ENCODE data around the gene CAMTA1. TPM values are rescaled to one million over a fixed set of nuclear protein-coding genes. Genes with fewer than 3 reads are reported as not detected.
A peak's percentile ranks its signal among the peaks of the same experiment; 100 is the strongest.

Gene CAMTA1
- total RNA-seq, 1 donor from 2014 or later, result 47.9 TPM

DNA sequence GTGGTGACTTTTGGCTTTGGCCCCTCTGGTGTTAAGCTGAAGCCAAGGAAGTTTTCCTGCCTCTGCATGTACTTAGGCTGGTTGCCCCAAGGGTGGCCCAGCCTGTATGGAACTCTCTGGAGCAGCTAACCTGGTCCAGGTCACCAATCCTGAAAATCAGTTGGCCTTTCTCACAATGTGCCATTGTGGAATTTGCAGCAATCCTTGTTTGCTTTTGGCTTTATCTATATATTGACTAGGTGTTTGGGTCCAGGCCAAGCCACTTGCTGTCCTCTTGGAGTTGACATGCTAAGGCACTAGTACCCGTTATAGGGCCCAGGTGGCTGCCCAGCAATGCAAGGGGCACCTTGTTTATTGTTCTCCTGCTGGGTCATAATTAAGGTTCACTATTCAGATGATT is 124.6 kb downstream of the CAMTA1 start:
- Histone ChIP-seq H3K9me3 (peaks cover 3% of the 10 kb centered on the region), H3K4me3 (no peak overlapping the region), H3K27ac (no peak overlapping the region), H3K36me3 (no peaks in the 10 kb centered on the region), H3K4me1 (no peaks in the 10 kb centered on the region), H3K27me3 (ENCODE audit: low read depth) (peaks cover 4% of the 10 kb centered on the region)
- TF ChIP-seq, protein P1, sequence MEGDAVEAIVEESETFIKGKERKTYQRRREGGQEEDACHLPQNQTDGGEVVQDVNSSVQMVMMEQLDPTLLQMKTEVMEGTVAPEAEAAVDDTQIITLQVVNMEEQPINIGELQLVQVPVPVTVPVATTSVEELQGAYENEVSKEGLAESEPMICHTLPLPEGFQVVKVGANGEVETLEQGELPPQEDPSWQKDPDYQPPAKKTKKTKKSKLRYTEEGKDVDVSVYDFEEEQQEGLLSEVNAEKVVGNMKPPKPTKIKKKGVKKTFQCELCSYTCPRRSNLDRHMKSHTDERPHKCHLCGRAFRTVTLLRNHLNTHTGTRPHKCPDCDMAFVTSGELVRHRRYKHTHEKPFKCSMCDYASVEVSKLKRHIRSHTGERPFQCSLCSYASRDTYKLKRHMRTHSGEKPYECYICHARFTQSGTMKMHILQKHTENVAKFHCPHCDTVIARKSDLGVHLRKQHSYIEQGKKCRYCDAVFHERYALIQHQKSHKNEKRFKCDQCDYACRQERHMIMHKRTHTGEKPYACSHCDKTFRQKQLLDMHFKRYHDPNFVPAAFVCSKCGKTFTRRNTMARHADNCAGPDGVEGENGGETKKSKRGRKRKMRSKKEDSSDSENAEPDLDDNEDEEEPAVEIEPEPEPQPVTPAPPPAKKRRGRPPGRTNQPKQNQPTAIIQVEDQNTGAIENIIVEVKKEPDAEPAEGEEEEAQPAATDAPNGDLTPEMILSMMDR (IDR thresholded peaks at IDR 0.05), result no peak
- intact Hi-C loops (cut with DNase I), result no loop called here
- DNase-seq, result no peak
- ATAC-seq, result no peak

DNA sequence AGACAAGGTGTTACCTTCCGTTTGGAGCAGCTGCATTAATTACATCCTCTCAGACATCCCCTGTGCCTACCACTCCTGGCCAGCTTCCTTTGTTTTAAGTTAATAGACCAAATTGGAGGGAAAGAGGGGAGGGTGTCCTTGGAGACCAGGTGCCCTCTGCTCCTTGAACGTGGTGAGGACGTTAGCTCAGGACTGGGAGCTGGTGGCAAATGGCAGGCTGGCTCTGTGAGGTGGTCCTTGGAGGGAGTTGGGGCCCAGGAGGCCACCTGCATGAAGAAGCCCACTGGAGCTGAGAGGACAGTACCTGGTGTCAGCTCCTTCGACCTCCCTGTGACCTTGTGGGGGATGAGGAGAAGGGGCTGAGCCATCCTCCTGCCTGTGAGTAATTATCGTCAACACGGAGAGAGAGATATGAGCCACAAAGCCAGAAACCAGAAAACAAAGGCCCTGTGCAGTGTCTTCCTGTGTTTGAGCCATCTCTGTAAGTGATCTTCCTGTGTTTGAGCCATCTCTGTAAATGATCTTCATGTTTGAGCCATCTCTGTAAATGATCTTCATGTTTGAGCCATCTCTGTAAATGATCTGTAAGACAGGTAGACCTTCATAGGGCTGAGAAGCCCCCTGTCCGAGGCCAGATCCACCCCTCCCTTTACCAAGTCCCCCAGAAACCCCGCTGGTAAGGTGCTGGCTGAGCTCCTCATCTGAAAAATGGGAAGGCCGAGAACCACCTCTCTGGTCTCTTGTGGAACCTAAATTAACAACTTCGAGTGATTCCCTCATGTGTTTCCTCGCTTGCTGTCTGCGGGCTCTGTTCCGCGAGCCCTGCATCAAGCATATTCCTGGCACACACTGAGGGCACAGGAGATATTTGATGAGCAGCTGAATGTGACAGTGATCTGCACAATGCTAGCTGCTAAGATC is 126.0 kb downstream of the CAMTA1 start:
- ATAC-seq (no peak), DNase-seq (no peak)
- no peak overlapping the region for H3K4me3 ChIP-seq
- H3K9me3 ChIP-seq, result peaks cover 3% of the 10 kb centered on the region
- TF ChIP-seq, protein P1 (IDR thresholded peaks at IDR 0.05), result no peak
- H3K4me1 ChIP-seq, result no peaks in the 10 kb centered on the region
- peak overlapping the region; percentile 32 for H3K27ac ChIP-seq
- peaks cover 8% of the 10 kb centered on the region for H3K27me3 ChIP-seq (ENCODE audit: low read depth)
- intact Hi-C loops (cut with DNase I), result no loop called here
- no peaks in the 10 kb centered on the region for H3K36me3 ChIP-seq

DNA sequence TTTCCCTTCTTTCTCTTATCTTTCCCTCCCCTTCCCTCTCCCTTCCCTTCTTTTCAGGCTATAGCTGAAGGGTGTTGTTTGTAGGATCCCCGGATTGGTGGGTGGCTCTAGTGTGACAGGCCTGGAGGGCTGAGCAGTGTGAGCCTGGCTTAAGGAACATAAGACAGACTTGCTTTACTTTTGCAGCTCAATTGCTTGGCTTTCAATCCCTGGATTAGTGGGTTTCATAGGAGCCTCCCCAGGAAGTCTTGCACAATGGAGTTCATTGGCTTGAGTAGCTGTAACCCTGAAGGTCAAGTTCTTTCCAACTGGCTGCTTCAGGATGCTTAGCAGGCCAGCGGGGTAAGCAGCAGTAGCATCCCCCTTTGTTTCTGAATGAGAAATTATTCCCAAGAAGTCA is 126.7 kb downstream of the CAMTA1 start:
- DNase-seq (no peak), ATAC-seq (no peak)
- intact Hi-C loops (cut with DNase I), result no loop called here
- Histone ChIP-seq H3K27ac (peak overlapping the region; percentile 32), H3K9me3 (peaks cover 3% of the 10 kb centered on the region), H3K27me3 (ENCODE audit: low read depth) (peaks cover 8% of the 10 kb centered on the region), H3K36me3 (no peaks in the 10 kb centered on the region), H3K4me3 (no peak overlapping the region), H3K4me1 (no peaks in the 10 kb centered on the region)
- TF ChIP-seq, protein P1 (IDR thresholded peaks at IDR 0.05), result no peak

DNA sequence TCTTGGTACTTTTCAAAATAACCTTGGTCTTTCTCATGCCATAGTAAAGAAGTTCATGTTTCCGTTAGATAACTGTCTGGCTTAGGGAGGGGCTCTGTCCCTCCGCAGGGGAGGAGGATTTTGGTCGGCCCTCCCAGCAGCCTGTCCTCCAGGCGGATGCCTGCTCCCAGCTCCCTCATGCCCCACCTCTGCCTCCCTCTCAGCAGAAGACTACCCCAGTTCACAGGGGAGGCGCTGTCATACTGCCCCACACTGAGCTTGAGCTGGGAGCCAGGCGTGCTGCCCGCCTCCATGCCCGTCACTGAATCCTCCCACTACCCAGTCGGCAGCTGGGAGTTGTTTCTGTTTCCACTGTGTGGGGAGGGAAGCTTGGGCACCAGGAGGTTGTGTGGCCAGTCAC is 127.3 kb downstream of the CAMTA1 start:
- no peaks in the 10 kb centered on the region for H3K36me3 ChIP-seq
- H3K9me3 ChIP-seq, result peaks cover 3% of the 10 kb centered on the region
- no peak overlapping the region for H3K4me3 ChIP-seq
- no peaks in the 10 kb centered on the region for H3K4me1 ChIP-seq
- H3K27ac ChIP-seq, result peak overlapping the region; percentile 11
- H3K27me3 ChIP-seq (ENCODE audit: low read depth), result peaks cover 8% of the 10 kb centered on the region
- intact Hi-C loops (cut with DNase I), result no loop called here
- ATAC-seq, result peak in 1 of 2 donors; percentile 9
- no peak for DNase-seq
- TF ChIP-seq, protein P1 (IDR thresholded peaks at IDR 0.05), result no peak

DNA sequence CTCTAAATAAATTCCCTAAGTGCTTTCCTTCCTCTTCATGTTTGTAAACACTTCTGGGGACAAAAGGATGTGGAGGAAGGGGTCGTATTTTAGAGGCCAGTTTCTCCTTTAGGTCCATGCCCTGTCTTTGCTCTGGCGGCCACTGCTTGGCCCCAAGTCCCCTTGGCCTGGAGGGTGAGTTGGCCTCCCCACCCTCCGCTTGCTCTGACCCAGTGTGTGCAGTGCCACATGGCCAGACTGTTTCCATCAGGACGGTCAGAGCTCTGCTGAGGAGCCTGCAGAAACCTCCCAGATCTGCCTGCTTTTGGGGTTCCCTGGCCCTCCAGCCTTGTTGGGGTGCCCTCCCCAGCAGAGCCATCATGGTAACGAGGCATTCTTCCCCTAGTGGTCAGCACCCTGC is 127.8 kb downstream of the CAMTA1 start:
- no peaks in the 10 kb centered on the region for H3K36me3 ChIP-seq
- DNase-seq (no peak), ATAC-seq (no peak)
- peaks cover 8% of the 10 kb centered on the region for H3K27me3 ChIP-seq (ENCODE audit: low read depth)
- H3K4me1 ChIP-seq, result no peaks in the 10 kb centered on the region
- no peak overlapping the region for H3K27ac ChIP-seq
- no peak overlapping the region for H3K4me3 ChIP-seq
- TF ChIP-seq, protein P1 (IDR thresholded peaks at IDR 0.05), result no peak
- intact Hi-C loops (cut with DNase I), result no loop called here
- peaks cover 3% of the 10 kb centered on the region for H3K9me3 ChIP-seq

Data from lower lobe of right lung (tissue), 2 donors.